ENCODE results near the gene RNF144B.

DNA sequence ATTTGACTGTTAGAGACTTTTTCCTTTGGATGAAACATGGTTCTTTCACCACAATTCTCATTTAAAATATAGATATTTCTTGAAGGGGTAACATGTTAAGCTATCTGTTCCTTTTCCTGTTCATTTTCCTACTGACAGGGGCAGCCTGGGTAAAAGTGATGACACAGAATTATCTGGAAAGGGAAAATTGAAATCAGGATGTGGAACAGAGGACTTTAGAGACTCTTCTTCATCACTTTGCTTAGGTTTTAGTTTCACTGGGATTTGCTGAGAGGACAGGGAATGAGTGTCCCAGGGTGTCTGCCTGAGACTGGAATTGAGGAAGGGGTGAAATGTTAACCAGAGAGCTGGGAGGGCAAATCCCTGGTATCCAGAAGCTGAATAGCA is 116.0 kb downstream of the RNF144B start:
- TF ChIP-seq, protein P1, sequence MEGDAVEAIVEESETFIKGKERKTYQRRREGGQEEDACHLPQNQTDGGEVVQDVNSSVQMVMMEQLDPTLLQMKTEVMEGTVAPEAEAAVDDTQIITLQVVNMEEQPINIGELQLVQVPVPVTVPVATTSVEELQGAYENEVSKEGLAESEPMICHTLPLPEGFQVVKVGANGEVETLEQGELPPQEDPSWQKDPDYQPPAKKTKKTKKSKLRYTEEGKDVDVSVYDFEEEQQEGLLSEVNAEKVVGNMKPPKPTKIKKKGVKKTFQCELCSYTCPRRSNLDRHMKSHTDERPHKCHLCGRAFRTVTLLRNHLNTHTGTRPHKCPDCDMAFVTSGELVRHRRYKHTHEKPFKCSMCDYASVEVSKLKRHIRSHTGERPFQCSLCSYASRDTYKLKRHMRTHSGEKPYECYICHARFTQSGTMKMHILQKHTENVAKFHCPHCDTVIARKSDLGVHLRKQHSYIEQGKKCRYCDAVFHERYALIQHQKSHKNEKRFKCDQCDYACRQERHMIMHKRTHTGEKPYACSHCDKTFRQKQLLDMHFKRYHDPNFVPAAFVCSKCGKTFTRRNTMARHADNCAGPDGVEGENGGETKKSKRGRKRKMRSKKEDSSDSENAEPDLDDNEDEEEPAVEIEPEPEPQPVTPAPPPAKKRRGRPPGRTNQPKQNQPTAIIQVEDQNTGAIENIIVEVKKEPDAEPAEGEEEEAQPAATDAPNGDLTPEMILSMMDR (IDR thresholded peaks at IDR 0.05): no peak
- no peak for TF ChIP-seq JUN (CRISPR knock-in tag; IDR thresholded peaks at IDR 0.05)
- no peak for TF ChIP-seq TEAD1 (CRISPR knock-in tag; IDR thresholded peaks at IDR 0.05)

Data from WTC11 (cell line).